Neural cell (in vitro differentiated cells): ENCODE results near the gene NDUFB7.

Source experiments
- EZH2 ChIP-seq: fragments of 200-600, 300-800 bp; shearing (Covaris generic), sonication (generic); IDR thresholded peaks from 2 replicates; pipeline ENCODE4 v1.6.1; 2014; ENCODE audit warnings: antibody characterized with exemption, low read length, borderline replicate concordance, mild to moderate bottlenecking; ENCODE audit not compliant: insufficient read depth, poor library complexity, severe bottlenecking
- MXI1 ChIP-seq: fragments of 450-650 bp; conservative IDR thresholded peaks from 2 replicates; pipeline ENCODE4 v1.6.1; 2014; ENCODE audit warnings: antibody characterized with exemption, mild to moderate bottlenecking; ENCODE audit not compliant: poor library complexity, severe bottlenecking
- TAF1 ChIP-seq: IDR thresholded peaks from 2 replicates; pipeline ENCODE4 v1.6.1; 2012; ENCODE audit warnings: low read depth
- TF ChIP-seq, protein P1 (sequence below): fragments of 450-650 bp; IDR thresholded peaks from 2 replicates; pipeline ENCODE4 v1.5.1; 2014; ENCODE audit warnings: antibody characterized with exemption, mild to moderate bottlenecking, moderate library complexity; ENCODE audit not compliant: poor library complexity, severe bottlenecking

DNA sequence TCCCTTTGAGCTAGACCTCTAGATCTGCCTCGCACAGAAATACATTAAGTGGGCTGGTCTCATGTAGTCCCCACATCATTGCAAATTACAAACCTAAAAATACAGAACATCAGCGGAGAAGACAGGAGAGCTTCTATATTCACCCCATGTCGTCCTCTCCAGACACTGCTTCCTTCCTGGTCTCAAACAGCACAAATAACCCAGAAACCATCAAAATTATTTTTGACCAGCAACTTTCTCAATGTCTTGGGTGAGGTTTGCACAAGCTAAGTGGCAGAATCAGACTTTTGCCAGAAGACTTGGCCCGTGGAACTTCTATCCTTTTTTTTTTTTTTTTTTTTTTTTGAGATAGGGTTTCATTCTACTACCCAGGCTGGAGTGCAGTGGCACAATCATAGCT, 39.2 kb upstream of the NDUFB7 start:
- TF ChIP-seq, protein P1, sequence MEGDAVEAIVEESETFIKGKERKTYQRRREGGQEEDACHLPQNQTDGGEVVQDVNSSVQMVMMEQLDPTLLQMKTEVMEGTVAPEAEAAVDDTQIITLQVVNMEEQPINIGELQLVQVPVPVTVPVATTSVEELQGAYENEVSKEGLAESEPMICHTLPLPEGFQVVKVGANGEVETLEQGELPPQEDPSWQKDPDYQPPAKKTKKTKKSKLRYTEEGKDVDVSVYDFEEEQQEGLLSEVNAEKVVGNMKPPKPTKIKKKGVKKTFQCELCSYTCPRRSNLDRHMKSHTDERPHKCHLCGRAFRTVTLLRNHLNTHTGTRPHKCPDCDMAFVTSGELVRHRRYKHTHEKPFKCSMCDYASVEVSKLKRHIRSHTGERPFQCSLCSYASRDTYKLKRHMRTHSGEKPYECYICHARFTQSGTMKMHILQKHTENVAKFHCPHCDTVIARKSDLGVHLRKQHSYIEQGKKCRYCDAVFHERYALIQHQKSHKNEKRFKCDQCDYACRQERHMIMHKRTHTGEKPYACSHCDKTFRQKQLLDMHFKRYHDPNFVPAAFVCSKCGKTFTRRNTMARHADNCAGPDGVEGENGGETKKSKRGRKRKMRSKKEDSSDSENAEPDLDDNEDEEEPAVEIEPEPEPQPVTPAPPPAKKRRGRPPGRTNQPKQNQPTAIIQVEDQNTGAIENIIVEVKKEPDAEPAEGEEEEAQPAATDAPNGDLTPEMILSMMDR = no peak
- no peak for TF ChIP-seq EZH2
- no peak for TF ChIP-seq TAF1
- TF ChIP-seq MXI1 = no peak
